ENCODE measurements around the gene RIOK3. TPM values are rescaled to one million over a fixed set of nuclear protein-coding genes. Genes with fewer than 3 reads are reported as not detected.
"Not testable (repeated sequence)": the region's sequence is repeated elsewhere in the genome, so short reads cannot be mapped to it uniquely, and the experiment has no call there.

The RIOK3 gene
- total RNA-seq, 1 donor from 2014 or later, result 55.7 TPM

DNA sequence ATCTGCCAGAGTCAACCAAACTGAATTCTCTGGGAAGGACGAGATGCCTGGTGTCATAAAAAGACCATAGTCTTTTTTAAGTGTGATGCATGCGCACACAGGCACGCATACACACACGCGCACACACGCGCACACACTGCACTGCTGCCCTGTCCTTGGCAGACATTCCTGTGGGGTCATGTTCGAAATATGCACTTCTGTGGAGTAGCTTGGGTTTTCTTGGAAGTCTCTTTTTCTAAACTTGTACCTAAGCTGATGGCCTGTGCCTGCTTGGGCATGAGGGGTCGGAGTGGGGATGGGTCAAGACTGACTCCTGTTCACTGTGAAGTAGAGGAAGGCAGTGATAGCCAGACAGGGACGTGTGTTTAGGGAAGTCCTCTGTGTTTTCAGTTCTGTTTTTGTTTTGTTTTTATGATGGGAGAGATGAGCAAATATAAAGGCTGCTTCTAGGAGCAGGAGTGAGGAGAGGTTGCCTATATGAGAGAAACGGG lies 46.2 kb downstream of the RIOK3 start:
- DNase-seq, result no peak

DNA sequence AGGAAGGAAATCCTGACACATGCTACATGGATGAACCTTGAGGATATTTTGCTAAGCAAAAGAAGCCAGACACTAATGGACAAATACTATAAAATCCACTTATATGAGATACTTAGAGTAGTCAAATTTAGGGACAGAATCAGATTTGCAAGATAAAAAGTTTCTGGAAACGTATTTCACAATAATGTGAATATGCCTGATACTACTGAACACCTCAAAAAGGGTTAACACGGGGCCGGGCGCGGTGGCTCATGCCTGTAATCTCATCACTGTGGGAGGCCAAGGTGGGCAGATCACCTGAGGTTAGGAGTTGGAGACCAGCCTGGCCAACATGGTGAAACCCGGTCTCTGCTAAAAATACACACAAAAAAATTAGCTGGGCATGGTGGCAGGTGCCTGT lies 48.5 kb downstream of the RIOK3 start:
- no peak for DNase-seq

DNA sequence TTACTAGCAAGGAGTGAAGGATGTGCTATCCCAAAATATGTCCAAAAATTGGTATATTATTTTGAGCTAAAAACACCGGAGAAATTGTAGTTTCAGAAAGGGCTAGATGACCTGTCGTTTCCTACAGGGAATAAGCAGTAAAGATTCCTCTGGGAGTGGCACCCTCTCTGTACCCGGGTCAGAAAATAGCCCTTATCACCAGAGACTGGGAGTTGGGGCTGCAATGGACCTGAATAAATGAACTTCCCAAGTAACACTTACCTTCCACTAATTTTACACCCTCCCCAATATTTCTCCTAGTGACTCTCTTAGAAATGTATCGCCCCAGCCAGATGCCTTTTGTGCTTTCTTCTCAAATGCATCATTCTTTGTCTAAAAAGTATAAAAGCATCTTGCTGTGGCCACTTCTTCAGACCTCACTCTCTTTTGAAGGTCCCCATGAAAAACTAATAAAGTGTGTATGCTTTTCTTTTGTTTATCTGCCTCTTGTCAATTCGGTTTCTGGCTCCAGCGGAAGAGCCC lies 49.5 kb downstream of the RIOK3 start:
- no peak for DNase-seq

DNA sequence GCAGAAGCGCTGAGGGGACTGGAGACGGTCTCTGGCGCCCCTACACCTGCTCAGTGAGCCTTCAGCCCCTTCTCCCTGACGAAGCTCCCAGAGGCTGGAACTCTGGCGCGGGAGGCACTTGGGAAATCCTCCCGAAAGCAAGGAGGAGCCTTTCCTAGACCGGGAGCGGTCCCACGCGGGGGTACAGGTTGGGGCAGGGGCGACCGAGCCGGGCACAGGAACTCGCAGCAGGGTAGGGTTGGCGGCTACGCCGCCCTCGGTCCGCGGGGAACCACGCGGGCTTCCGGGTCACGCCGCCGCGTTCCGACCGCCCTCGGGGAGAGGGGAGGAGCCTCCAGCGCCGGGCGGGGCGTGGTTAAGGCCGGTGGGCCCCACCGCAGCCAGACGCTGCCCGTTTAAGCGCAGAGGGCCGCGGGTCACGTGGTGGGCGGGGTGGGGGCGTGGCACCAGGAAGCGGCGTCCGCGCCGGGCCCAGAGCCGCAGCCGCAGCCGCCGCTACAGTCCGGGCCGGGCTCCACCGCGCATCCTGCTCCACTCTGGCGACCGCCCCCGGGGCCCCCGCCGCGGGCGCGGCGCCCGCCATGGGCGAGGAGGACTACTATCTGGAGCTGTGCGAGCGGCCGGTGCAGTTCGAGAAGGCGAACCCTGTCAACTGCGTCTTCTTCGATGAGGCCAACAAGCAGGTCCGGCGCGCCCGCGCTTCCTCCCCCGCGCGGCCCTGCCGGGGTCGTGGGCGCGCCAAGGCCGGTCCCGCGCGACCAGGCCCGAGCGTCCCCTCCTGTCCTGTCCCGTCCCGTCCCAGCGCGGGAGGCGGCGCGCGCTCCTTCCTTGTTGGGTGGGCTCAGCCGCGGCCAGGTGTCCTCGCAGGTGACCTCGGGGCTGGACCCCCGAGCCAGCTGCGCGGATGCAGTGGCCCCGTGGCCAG lies 50.2 kb downstream of the RIOK3 start, which contains the start of gene RMC1:
RMC1 (plus strand) TSS at position 474 of the 925 bp plus-strand sequence; CDS start at position 582, 108 bp downstream.
- DNase-seq, result peak; percentile 95

DNA sequence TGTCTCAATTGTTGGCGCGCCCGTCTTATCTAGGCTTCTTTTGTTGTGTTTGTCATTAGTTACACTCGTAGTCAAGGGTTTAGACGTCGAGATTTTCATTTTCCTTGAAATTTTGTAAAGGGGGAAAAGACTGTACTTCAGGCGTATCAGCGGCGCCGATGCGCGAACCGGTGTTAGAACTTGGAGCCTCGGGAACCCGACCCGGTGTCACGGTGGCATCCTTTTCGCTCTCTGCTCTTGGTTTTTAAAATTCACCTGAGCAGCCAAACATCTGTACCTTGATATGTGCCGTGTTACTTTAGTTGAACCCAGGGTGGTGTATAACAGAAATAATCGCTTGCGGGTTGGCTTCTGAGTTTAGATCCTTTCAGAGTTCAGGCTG lies 50.9 kb downstream of the RIOK3 start:
- DNase-seq, result no peak

DNA sequence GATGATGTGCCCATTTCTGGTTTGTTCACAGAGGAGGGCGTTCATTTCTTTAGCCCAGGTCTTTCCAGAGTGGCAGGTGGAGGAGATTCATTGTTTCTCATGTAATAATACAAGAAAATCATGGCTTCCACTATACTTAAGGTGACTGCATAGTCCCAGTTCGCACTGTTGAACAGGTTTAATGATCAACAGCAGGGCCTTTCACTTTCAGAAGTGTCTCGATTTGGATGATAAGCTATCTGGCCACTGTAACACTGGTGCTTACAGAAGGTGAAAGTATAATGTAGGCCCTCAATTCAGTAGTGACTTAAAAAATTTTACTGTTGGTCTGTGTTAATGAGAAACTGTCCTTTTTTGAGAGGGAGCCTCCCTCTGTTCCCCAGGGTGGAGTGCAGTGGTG lies 51.6 kb downstream of the RIOK3 start:
- no peak for DNase-seq

DNA sequence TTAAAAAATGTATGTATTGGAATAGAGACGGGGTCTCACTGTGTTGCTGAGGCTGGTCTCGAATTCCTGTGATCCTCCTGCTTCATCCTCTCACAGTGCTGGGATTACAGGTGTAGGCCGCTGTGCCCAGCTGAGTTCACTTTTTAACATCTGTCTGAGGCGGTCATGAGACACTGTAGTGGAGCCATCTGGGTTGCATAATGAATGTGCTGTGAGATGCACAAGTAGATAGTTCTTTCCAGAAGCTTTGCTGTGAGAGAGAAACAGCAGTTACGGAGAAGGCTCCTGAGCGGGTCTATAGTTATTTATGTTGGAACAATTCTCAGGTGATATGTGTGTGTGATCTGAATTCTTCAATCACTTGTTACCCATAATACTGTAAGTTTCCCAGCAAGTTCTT lies 53.3 kb downstream of the RIOK3 start:
- no peak for DNase-seq

DNA sequence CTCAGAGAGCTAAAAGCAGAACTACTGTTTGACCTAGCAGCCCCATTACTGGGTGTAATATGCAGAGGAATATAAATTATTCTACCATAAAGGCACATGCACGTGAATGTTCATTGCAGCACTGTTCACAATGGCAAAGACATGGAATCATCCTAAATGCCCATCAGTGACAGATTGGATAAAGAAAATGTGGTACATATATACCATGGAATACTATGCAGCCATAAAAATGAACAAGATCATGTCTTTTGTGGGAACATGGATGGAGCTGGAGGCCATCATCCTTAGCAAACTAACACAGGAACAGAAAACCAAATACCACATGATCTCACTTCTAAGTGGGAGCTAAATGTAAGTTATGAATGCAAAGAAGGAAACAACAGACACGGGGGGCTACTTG lies 57.8 kb downstream of the RIOK3 start:
- DNase-seq, result not testable (repeated sequence)

DNA sequence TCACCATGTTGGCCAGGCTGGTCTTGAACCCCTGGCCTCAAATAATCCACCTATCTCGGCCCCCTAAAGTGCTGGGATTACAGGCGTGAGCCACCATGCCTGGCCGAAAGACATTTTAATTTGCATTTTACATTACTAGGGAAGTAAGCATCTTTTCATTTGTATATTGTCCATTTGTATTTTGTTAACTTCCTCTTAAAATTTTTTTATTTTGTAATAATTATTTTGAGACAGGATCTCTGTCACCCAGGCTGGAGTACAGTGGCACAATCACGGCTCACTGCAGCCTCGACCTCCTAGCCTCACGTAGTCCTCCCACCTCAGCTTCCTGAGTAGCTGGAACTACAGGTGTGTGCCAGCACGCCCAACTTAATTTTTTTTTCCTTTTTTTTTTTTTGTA lies 59.1 kb downstream of the RIOK3 start:
- not testable (repeated sequence) for DNase-seq

DNA sequence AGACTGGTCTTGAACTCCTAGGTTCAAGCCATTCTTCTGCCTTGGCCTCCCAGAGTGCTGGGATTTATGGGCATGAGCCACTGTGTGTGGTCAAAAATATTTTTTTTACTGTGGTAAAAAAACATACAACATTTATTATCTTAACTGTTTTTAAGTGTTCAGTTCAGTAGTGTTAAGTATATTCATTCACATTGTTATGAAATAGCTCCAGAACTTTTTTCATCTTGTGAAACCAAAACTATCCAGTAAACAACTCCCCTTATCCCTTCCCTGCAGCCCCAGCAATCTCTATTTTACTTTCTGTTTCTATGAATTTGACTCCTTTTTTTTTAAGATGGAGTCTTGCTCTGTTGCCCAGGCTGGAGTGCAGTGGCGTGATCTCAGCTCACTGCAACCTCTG lies 59.6 kb downstream of the RIOK3 start:
- DNase-seq, result no peak

DNA sequence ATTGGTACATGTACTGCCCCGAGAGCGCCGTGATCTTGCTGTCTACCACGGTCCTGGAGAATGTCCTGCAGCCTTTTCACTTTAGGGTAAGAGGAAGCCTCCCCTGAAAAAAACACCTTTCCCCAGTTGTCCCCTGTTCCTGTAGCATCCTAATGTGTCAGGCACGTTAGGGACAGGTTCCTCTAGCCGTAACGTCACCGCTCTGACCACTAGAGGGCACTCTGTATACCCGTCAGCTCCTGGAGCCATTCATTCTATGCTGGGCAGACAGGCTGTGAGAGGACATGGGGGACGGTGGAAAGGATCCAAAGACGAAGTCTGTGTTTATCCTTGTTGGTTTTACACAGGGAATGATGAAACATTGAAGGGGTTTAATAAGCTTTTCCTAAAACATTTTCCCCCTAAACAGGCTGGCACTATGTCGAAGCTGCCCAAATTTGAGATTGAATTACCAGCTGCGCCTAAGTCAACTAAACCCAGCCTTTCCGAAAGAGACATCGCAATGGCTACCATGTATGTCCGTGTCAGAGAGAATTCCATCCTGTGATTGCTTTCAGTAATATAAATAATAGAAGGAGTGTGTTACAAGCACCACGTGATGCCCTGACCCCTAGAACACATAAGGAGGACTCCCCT lies 62.9 kb downstream of the RIOK3 start:
- peak; percentile 72 for DNase-seq

DNA sequence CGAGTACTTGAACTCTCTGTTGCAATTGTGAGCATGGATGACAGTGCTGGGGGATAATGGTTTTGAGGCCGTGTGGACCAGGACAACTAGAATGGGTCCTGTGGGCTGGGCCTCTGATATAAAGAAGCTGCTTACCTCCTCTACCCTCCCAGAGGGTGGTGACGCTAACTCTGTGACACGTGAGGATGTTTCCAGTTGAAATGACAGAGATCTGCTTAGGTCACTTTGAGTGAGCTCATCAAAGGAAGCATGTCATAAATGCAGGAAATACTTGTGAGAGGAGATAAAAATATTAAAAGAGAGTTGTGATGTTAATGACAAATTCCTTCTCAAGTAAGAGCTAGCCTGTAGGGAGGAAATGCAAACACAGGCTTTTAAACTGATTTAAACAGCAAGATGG lies 66.6 kb downstream of the RIOK3 start:
- no peak for DNase-seq

DNA sequence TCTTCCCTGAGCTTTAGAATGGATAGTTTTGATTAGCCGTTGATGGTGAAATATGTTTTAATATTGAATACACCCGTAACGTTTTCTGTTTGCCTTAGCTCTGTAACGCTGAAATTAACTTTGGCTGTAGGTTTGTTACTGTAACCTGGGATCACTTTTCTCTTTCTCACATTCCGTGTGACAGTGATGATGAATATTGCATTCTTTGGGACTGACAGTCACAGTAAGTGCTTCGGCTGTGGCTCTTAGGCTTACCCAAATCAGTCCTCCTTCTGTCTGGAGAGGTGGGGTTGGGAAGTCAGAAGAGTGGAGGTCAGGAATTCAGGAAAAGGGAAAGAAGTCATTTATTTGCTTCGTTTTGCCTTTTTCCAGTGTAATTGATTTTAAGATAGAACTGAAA lies 68.2 kb downstream of the RIOK3 start:
- no peak for DNase-seq

DNA sequence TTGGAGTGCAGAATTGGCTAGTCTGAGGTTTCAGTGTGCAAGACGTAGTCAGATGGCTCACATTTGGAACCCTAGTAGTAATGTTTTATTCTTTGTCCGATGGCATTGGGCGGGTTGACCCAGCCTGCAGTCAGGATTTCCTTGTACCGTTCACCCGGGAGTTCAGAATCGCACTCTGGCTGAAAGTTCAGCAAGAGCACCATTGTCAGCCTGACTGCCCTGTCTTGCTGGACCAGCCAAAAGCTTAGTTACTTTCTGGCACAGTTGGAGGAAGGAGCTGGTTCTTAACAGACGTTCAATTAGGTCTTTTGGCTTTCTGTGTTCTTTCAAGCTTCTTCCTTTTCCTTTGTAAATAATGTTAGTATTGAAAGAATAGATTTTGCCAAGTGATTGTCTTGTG lies 68.8 kb downstream of the RIOK3 start:
- no peak for DNase-seq

DNA sequence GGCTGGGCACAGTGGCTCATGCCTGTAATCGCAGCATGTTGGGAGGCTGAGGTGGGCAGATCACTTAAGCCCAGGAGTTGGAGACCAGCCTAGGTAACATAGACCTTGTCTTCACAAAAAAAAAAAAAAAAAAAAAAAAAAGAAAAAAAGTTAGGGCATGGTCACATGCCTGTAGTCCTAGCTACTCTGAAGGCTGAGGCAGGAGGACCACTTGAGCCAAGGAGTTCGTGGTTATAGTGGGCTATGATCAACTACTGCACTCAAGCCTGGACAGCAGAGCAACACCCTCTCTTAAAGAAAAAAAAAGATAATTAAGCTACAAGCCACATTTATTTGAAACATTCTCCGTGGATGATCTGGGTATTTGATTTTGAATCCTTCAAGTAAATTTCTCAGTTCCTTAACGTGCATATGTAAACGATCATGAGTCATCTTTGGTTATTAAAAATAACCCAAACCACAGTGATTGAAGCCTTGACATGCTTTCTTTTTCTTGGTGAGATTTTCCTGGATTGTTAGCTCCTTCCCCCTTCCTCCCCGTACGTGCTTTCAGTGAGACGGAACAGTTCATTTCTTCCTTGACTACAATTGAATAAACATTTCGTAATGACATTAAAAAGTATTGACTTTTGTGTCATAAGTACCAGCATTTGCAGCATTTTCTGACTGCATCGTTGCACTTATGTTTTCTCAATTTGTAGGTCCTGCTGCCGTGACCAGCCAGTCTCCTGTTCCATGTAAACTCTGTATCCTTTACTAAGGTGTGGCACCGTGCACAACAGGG lies 70.5 kb downstream of the RIOK3 start:
- no peak for DNase-seq

DNA sequence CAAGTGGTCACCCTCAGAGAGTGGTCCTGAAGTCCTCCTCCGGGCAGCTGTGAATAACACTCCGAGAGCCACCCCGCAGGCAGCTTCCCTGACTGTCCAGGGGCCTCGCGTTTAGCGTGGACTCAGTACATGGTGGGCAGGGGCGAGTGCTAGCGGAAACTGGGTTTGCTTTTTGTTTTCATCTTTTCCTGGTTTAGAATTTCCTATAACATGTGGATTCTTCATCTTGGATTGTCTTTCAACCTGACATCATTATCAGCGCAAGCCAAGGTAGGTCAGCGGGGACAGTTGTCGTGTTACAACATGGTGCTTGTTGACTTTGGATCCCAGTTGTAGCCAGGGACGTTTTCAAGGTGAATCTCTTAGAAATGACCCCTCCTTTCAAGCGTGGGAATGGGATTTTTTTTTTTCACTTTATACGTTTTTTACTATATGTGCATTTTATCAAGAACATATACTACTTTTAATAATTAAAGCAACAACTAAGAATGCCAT lies 71.2 kb downstream of the RIOK3 start:
- DNase-seq, result no peak

DNA sequence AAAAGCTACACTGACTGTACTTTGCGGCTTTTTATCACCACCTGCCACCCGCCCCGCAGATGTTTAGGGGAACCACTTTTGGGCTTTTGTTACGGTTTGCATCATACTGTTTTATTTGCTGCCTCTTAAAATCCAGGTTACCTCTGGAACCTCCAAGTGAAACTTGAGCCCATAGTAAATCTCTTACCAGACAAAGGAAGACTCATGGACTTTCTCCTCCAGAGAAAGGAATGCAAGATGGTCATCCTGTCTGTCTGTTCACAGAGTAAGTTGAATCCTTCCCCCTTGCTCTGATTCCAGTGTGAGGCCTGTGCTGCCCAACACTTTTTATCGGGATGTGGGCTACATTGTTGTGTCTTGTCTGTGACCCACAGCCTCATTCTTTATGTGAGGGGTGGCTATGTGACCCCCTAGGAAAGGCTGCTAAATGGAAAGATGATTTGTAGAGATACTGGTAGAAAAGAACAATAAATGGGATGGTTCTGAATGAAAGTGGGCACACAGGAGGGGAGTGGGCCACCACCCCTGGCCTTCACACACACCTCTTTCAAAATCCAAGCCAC lies 73.5 kb downstream of the RIOK3 start:
- DNase-seq, result no peak

DNA sequence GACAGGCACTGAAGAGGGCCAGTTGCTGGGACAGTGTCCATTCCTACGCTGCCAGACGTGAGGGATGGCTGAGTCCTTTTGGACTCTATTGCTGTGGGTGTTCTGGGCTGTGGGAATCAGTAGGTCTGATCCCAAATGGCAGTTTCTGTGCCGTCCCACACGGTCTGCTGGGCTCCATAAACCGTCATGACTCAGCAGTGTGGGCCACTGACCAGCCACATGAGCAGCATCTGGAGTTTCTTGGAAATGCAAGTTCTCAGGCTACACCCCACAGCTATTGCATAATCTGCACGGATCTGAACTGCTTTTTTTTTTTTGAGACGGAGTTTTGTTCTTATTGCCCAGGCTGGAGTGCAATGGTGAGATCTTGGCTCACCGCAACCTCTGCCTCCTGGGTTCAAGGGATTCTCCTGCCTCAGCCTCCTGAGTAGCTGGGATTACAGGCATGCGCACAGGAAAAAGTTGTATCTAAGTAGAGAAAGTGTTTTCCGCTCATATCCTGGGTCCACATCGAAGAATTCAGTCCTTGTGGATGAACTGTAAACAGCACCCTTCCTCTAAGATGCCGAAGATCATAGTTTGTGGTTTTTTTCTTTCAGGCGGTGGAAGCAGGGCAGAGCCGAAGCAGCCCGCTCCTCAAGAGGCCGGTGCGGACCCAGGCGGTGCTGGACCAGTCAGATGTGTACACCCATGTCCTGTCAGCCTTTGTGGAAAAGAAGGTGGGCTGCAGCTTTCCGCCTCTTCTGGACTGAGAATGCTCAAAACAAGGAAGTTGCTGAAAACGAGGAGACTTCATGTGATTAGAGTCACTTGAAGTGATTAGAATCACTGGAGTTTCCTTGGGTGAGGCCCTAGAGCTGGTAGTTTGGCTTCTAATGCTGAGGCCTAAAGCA lies 75.7 kb downstream of the RIOK3 start:
- DNase-seq, result no peak

DNA sequence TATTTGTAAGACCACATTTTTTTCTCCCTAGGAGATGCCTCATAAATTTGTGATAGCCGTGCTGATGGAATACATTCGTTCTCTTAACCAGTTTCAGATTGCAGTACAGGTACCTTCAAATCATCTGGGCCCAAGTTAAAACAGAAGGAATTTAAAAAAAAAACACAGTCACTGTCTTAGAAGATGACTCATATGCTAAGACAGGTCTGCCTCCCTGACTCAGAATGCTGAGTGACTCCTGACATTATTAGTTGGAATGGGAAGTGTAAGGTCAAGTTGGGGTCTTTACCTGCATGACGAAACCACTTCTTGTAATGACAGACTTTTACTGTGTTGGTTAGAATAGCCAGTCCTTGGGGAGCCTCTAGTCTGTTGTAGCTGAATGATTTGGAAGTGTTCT lies 76.5 kb downstream of the RIOK3 start:
- DNase-seq, result no peak

DNA sequence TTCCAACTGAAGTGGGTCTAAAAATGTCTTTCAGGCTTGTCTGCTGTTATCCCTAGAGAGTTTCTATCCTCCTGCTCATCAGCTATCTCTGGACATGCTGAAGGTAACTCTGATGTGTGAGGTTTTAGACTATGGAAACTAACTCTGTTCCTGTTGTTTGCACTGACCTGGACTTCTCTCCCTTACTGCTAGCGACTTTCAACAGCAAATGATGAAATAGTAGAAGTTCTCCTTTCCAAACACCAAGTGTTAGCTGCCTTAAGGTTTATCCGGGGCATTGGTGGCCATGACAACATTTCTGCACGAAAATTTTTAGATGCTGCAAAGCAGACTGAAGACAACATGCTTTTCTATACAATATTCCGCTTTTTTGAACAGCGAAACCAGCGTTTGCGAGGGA lies 77.1 kb downstream of the RIOK3 start:
- DNase-seq, result no peak

DNA sequence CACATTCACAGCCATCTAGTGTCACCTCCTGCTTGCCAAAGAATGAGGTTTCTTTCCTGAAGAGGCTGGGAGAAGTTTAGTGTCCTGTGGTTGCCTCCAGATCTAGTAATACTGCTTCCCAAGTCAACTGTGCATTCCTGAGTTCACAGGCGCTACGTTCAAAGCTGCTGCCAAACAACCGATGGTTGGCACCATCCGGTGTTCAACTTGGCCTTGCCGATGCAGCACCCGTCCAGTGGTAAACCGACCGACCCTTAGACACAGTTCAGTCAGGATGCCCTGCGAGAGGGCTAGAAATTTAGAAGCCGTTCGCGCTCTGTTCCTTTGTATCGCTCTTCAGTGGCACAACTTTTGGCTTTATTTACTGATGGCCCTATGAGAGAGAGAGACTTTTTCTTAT lies 78.8 kb downstream of the RIOK3 start:
- DNase-seq, result no peak

Measured in occipital lobe (tissue), 2 donors.